Trophoblast cell (in vitro differentiated cells and primary cell): Measurements from ENCODE around the gene GAPT.

ENCODE experiments used
- DNase-seq, 2 donors: peaks; one replicate each; pipeline ENCODE4 v3.0.0-alpha.2; 2016
- H2AFZ ChIP-seq: 2 replicates; pipeline ENCODE4 v1.6.1; 2013; ENCODE audit warnings: low read length, moderate library complexity, mild to moderate bottlenecking; ENCODE audit not compliant: insufficient read depth, poor library complexity
- H2AK5ac ChIP-seq: 2 replicates; pipeline ENCODE4 v1.6.1; 2013; ENCODE audit warnings: mild to moderate bottlenecking, low read length
- H2BK120ac ChIP-seq: 2 replicates; pipeline ENCODE4 v1.6.1; 2013; ENCODE audit warnings: low read length, mild to moderate bottlenecking, moderate library complexity; ENCODE audit not compliant: insufficient read depth, poor library complexity
- H2BK12ac ChIP-seq: 2 replicates; pipeline ENCODE4 v1.6.1; 2013; ENCODE audit warnings: mild to moderate bottlenecking, low read length, moderate library complexity
- H2BK5ac ChIP-seq: 2 replicates; pipeline ENCODE4 v1.6.1; 2013; ENCODE audit warnings: low read length, low read depth, moderate library complexity, mild to moderate bottlenecking; ENCODE audit not compliant: poor library complexity
- H3K14ac ChIP-seq: 2 replicates; pipeline ENCODE4 v1.6.1; 2013; ENCODE audit warnings: mild to moderate bottlenecking, low read length
- H3K18ac ChIP-seq: 2 replicates; pipeline ENCODE4 v1.6.1; 2013; ENCODE audit warnings: mild to moderate bottlenecking, low read length
- H3K23ac ChIP-seq: 2 replicates; pipeline ENCODE4 v1.6.1; 2013; ENCODE audit warnings: low read length
- H3K27ac ChIP-seq: 2 replicates; pipeline ENCODE4 v1.5.1; 2013; ENCODE audit warnings: low read depth, mild to moderate bottlenecking, inconsistent platforms, low read length, moderate library complexity
- H3K27me3 ChIP-seq: 2 replicates; pipeline ENCODE4 v1.6.1; 2013; ENCODE audit warnings: inconsistent platforms, mild to moderate bottlenecking, low read length, moderate library complexity; ENCODE audit not compliant: insufficient read depth
- H3K36me3 ChIP-seq, 2 experiments: 1 replicate in 1 of 2; 2 replicates in 1 of 2; pipeline ENCODE4 v1.6.1; 2013; ENCODE audit warnings: low read length in 2 of 2, mild to moderate bottlenecking in 2 of 2, moderate library complexity in 1 of 2; ENCODE audit not compliant: insufficient read depth in 2 of 2, control insufficient read depth in 1 of 2
- H3K4ac ChIP-seq: 2 replicates; pipeline ENCODE4 v1.6.1; 2013; ENCODE audit warnings: low read depth, mild to moderate bottlenecking, low read length, moderate library complexity
- H3K4me1 ChIP-seq, 2 experiments: 1 replicate in 1 of 2; 2 replicates in 1 of 2; pipeline ENCODE4 v1.6.1; 2013; ENCODE audit warnings: low read length in 2 of 2, mild to moderate bottlenecking in 2 of 2, moderate library complexity in 1 of 2; ENCODE audit not compliant: insufficient read depth in 2 of 2, control insufficient read depth in 1 of 2
- H3K4me2 ChIP-seq: 2 replicates; pipeline ENCODE4 v1.6.1; 2013; ENCODE audit warnings: inconsistent platforms, mild to moderate bottlenecking, low read length, moderate library complexity
- H3K4me3 ChIP-seq: 2 replicates; pipeline ENCODE4 v1.5.1; 2013; ENCODE audit warnings: mild to moderate bottlenecking, low read depth, low read length, inconsistent platforms
- H3K79me1 ChIP-seq: one replicate; pipeline ENCODE4 v1.6.1; 2013; ENCODE audit warnings: low read length
- H3K79me2 ChIP-seq: 2 replicates; pipeline ENCODE4 v1.6.1; 2013; ENCODE audit warnings: low read length, mild to moderate bottlenecking; ENCODE audit not compliant: control insufficient read depth, insufficient read depth, poor library complexity
- H3K9ac ChIP-seq: 2 replicates; pipeline ENCODE4 v1.6.1; 2013; ENCODE audit warnings: mild to moderate bottlenecking, low read length
- H3K9me3 ChIP-seq: 2 replicates; pipeline ENCODE4 v1.6.1; 2013; ENCODE audit warnings: low read depth, mild to moderate bottlenecking, control low read depth, inconsistent platforms, low read length; ENCODE audit not compliant: insufficient read depth
- H4K12ac ChIP-seq: 2 replicates; pipeline ENCODE4 v1.6.1; 2013; ENCODE audit warnings: low read depth, mild to moderate bottlenecking, low read length, moderate library complexity
- H4K8ac ChIP-seq: 2 replicates; pipeline ENCODE4 v1.6.1; 2013; ENCODE audit warnings: low read depth, mild to moderate bottlenecking, low read length, moderate library complexity
- H4K91ac ChIP-seq: one replicate; pipeline ENCODE4 v1.6.1; 2013; ENCODE audit warnings: low read depth, mild to moderate bottlenecking, low read length, moderate library complexity
- WGBS: extraction: QIAGEN DNeasy Blood & Tissue Kit; methylation state at CpG from one replicate; pipeline ENCODE4 v1.1.7; 2013; ENCODE audit warnings: missing lambda C conversion rate; ENCODE audit not compliant: insufficient read length, insufficient coverage; ENCODE audit errors: extremely low coverage; 5-methylcytosine and 5-hydroxymethylcytosine counted together

The GAPT gene

GRCh38 chr5:58462154-58462553 is 29.1 kb upstream of the GAPT start:
- no peak overlapping the region for H3K18ac ChIP-seq
- no peak overlapping the region for H3K4me3 ChIP-seq
- DNase-seq = peak in 1 of 2 donors; percentile 34
- no peak overlapping the region for H3K23ac ChIP-seq
- H3K14ac ChIP-seq = no peak overlapping the region
- H2AFZ ChIP-seq = no peak overlapping the region
- peaks cover 0 to 3% of the 10 kb centered on the region in 2 experiments for H3K4me1 ChIP-seq
- H2BK12ac ChIP-seq = no peak overlapping the region
- H2AK5ac ChIP-seq = no peak overlapping the region
- H2BK5ac ChIP-seq = peak overlapping the region; percentile 57
- H4K8ac ChIP-seq = no peak overlapping the region
- H4K12ac ChIP-seq = no peak overlapping the region
- H3K27me3 ChIP-seq = no peaks in the 10 kb centered on the region
- peaks cover 0 to under 1% of the 10 kb centered on the region in 2 experiments for H3K36me3 ChIP-seq
- H3K9me3 ChIP-seq = no peaks in the 10 kb centered on the region
- peaks cover 12% of the 10 kb centered on the region for H3K79me2 ChIP-seq
- no peak overlapping the region for H2BK120ac ChIP-seq
- H3K9ac ChIP-seq = no peak overlapping the region
- peak overlapping the region; percentile 38 for H3K27ac ChIP-seq
- H3K4me2 ChIP-seq = no peak overlapping the region
- H3K79me1 ChIP-seq = peaks cover 14% of the 10 kb centered on the region
- no CpG with 5 or more reads among the region's 3 CpGs for WGBS
- no peak overlapping the region for H4K91ac ChIP-seq
- H3K4ac ChIP-seq = no peak overlapping the region

- Histone ChIP-seq H3K4me2 (no peak overlapping the region), H3K4me1 (peaks cover 0 to 2% of the 10 kb centered on the region in 2 experiments), H3K79me2 (peaks cover 12% of the 10 kb centered on the region), H3K9ac (no peak overlapping the region), H2AK5ac (no peak overlapping the region), H3K4me3 (no peak overlapping the region), H3K14ac (no peak overlapping the region), H3K27ac (no peak overlapping the region), H3K23ac (no peak overlapping the region), H3K79me1 (peaks cover 14% of the 10 kb centered on the region), H3K9me3 (no peaks in the 10 kb centered on the region), H2BK120ac (no peak overlapping the region), H2BK12ac (no peak overlapping the region), H4K91ac (no peak overlapping the region), H3K36me3 (no peaks in the 10 kb centered on the region), H3K18ac (no peak overlapping the region), H4K12ac (no peak overlapping the region), H3K4ac (no peak overlapping the region), H2BK5ac (no peak overlapping the region), H3K27me3 (no peaks in the 10 kb centered on the region), H2AFZ (no peak overlapping the region), H4K8ac (no peak overlapping the region)
- no CpG with 5 or more reads among the region's 4 CpGs for WGBS
- DNase-seq = peak; percentile 50 to 88
Observed at GRCh38 chr5:58462623-58463230, 28.5 kb upstream of the GAPT start.

GRCh38 chr5:58466939-58467338 is 24.3 kb upstream of the GAPT start:
- no peaks in the 10 kb centered on the region for H3K79me1 ChIP-seq
- H3K23ac ChIP-seq = no peak overlapping the region
- H3K4me1 ChIP-seq = peaks cover 0 to 2% of the 10 kb centered on the region in 2 experiments
- no peak overlapping the region for H3K4me3 ChIP-seq
- H3K4ac ChIP-seq = no peak overlapping the region
- H3K14ac ChIP-seq = no peak overlapping the region
- no peaks in the 10 kb centered on the region for H3K27me3 ChIP-seq
- no peaks in the 10 kb centered on the region for H3K9me3 ChIP-seq
- H2AK5ac ChIP-seq = no peak overlapping the region
- H2BK12ac ChIP-seq = no peak overlapping the region
- no peak overlapping the region for H2AFZ ChIP-seq
- no peaks in the 10 kb centered on the region for H3K36me3 ChIP-seq
- no peak overlapping the region for H4K91ac ChIP-seq
- H4K8ac ChIP-seq = no peak overlapping the region
- H3K27ac ChIP-seq = no peak overlapping the region
- H4K12ac ChIP-seq = no peak overlapping the region
- no peak overlapping the region for H3K4me2 ChIP-seq
- no peaks in the 10 kb centered on the region for H3K79me2 ChIP-seq
- H2BK5ac ChIP-seq = no peak overlapping the region
- no CpG with 5 or more reads among the region's 4 CpGs for WGBS
- H2BK120ac ChIP-seq = no peak overlapping the region
- peak in 1 of 2 donors; percentile 29 for DNase-seq
- H3K18ac ChIP-seq = no peak overlapping the region
- no peak overlapping the region for H3K9ac ChIP-seq

GRCh38 chr5:58469896-58470295 is 21.3 kb upstream of the GAPT start:
- Histone ChIP-seq H3K23ac (no peak overlapping the region), H3K4me3 (no peak overlapping the region), H2AK5ac (no peak overlapping the region), H3K4me1 (peaks cover 0 to 2% of the 10 kb centered on the region in 2 experiments), H4K12ac (no peak overlapping the region), H4K91ac (no peak overlapping the region), H2BK120ac (no peak overlapping the region), H3K9ac (no peak overlapping the region), H2BK12ac (no peak overlapping the region), H3K27me3 (no peaks in the 10 kb centered on the region), H3K4me2 (no peak overlapping the region), H3K36me3 (no peaks in the 10 kb centered on the region), H3K14ac (no peak overlapping the region), H3K18ac (no peak overlapping the region), H3K79me1 (no peaks in the 10 kb centered on the region), H2BK5ac (no peak overlapping the region), H3K27ac (no peak overlapping the region), H3K4ac (no peak overlapping the region), H2AFZ (no peak overlapping the region), H3K9me3 (peaks cover under 1% of the 10 kb centered on the region), H4K8ac (no peak overlapping the region), H3K79me2 (no peaks in the 10 kb centered on the region)
- no peak for DNase-seq
- no CpG with 5 or more reads among the region's 2 CpGs for WGBS
